Measurements from ENCODE around the gene HOXB6.

Gene HOXB6

GRCh38 chr17:48615047-48615962 is 10.5 kb upstream of the HOXB6 start, which contains the start of gene HOXB8:
Gene HOXB8 (minus strand): TSS chr17:48615292. CDS start chr17:48614704, 588 bp downstream.
- Histone ChIP-seq H3K27me3 (ENCODE audit: control insufficient read depth in 5 of 5, insufficient read depth in 4 of 5, low read length in 5 of 5) (peaks cover 25 to 46% (median 36%) of the 10 kb centered on the region in 5 donors), H3K4me3 (ENCODE audit: low read depth in 1 of 5, low read length in 5 of 5) (peak within 1 kb of the TSS in 4 of 5 donors; percentile 39 to 85 (median 63)), H3K9ac (ENCODE audit: low read length in 5 of 5) (peak within 1 kb of the TSS in 4 of 5 donors; percentile 43 to 62 (median 52)), H3K9me3 (ENCODE audit: control insufficient read depth in 5 of 5, low read length in 5 of 5) (no peaks in the 10 kb centered on the region), H3K27ac (ENCODE audit: low read depth, low read length) (peak within 1 kb of the TSS; percentile 77), H3K4me1 (ENCODE audit: control insufficient read depth in 5 of 5, insufficient read depth in 5 of 5, low read length in 5 of 5) (peaks cover 2 to 47% (median 33%) of the 10 kb centered on the region in 5 donors), H3K36me3 (ENCODE audit: control insufficient read depth in 5 of 5, insufficient read depth in 5 of 5, low read length in 5 of 5) (no peaks in the 10 kb centered on the region)

GRCh38 chr17:48613862-48614694 is 9.3 kb upstream of the HOXB6 start:
- Histone ChIP-seq H3K4me1 (ENCODE audit: control insufficient read depth in 5 of 5, insufficient read depth in 5 of 5, low read length in 5 of 5) (peaks cover 2 to 57% (median 42%) of the 10 kb centered on the region in 5 donors), H3K36me3 (ENCODE audit: control insufficient read depth in 5 of 5, insufficient read depth in 5 of 5, low read length in 5 of 5) (no peaks in the 10 kb centered on the region), H3K27me3 (ENCODE audit: control insufficient read depth in 5 of 5, insufficient read depth in 4 of 5, low read length in 5 of 5) (peaks cover 16 to 34% (median 29%) of the 10 kb centered on the region in 5 donors), H3K27ac (ENCODE audit: low read depth, low read length) (peak overlapping the region; percentile 77), H3K9me3 (ENCODE audit: control insufficient read depth in 5 of 5, low read length in 5 of 5) (no peaks in the 10 kb centered on the region), H3K4me3 (ENCODE audit: low read depth in 1 of 5, low read length in 5 of 5) (peak overlapping the region; percentile 22 to 85 (median 63)), H3K9ac (ENCODE audit: low read length in 5 of 5) (peak overlapping the region in 4 of 5 donors; percentile 43 to 62 (median 52))

GRCh38 chr17:48612854-48613691 is 8.3 kb upstream of the HOXB6 start:
- H3K4me1 ChIP-seq (ENCODE audit: control insufficient read depth in 5 of 5, insufficient read depth in 5 of 5, low read length in 5 of 5): peaks cover 0 to 56% (median 41%) of the 10 kb centered on the region in 5 donors
- H3K9me3 ChIP-seq (ENCODE audit: control insufficient read depth in 5 of 5, low read length in 5 of 5): no peaks in the 10 kb centered on the region
- H3K9ac ChIP-seq (ENCODE audit: low read length in 5 of 5): peak overlapping the region; percentile 57 to 85 (median 73)
- H3K27me3 ChIP-seq (ENCODE audit: control insufficient read depth in 5 of 5, insufficient read depth in 4 of 5, low read length in 5 of 5): peaks cover 14 to 28% (median 25%) of the 10 kb centered on the region in 5 donors
- no peaks in the 10 kb centered on the region for H3K36me3 ChIP-seq (ENCODE audit: control insufficient read depth in 5 of 5, insufficient read depth in 5 of 5, low read length in 5 of 5)
- H3K27ac ChIP-seq (ENCODE audit: low read depth, low read length): peak overlapping the region; percentile 77
- H3K4me3 ChIP-seq (ENCODE audit: low read depth in 1 of 5, low read length in 5 of 5): peak overlapping the region; percentile 79 to 89 (median 86)

GRCh38 chr17:48612456-48612853 is 7.7 kb upstream of the HOXB6 start:
- peaks cover 8 to 22% (median 19%) of the 10 kb centered on the region in 5 donors for H3K27me3 ChIP-seq (ENCODE audit: control insufficient read depth in 5 of 5, insufficient read depth in 4 of 5, low read length in 5 of 5)
- no peaks in the 10 kb centered on the region for H3K36me3 ChIP-seq (ENCODE audit: control insufficient read depth in 5 of 5, insufficient read depth in 5 of 5, low read length in 5 of 5)
- H3K27ac ChIP-seq (ENCODE audit: low read depth, low read length): peak overlapping the region; percentile 77
- peak overlapping the region; percentile 79 to 89 (median 86) for H3K4me3 ChIP-seq (ENCODE audit: low read depth in 1 of 5, low read length in 5 of 5)
- H3K4me1 ChIP-seq (ENCODE audit: control insufficient read depth in 5 of 5, insufficient read depth in 5 of 5, low read length in 5 of 5): peaks cover 0 to 52% (median 39%) of the 10 kb centered on the region in 5 donors
- H3K9ac ChIP-seq (ENCODE audit: low read length in 5 of 5): peak overlapping the region; percentile 57 to 85 (median 73)
- no peaks in the 10 kb centered on the region for H3K9me3 ChIP-seq (ENCODE audit: control insufficient read depth in 5 of 5, low read length in 5 of 5)

GRCh38 chr17:48611681-48612455 is 7.1 kb upstream of the HOXB6 start:
- Histone ChIP-seq H3K27me3 (ENCODE audit: control insufficient read depth in 5 of 5, insufficient read depth in 4 of 5, low read length in 5 of 5) (peaks cover 2 to 18% (median 16%) of the 10 kb centered on the region in 5 donors), H3K4me3 (ENCODE audit: low read depth in 1 of 5, low read length in 5 of 5) (peak overlapping the region; percentile 79 to 89 (median 86)), H3K36me3 (ENCODE audit: control insufficient read depth in 5 of 5, insufficient read depth in 5 of 5, low read length in 5 of 5) (peaks cover 0 to 4% (median 0%) of the 10 kb centered on the region in 5 donors), H3K9me3 (ENCODE audit: control insufficient read depth in 5 of 5, low read length in 5 of 5) (no peaks in the 10 kb centered on the region), H3K27ac (ENCODE audit: low read depth, low read length) (peak overlapping the region; percentile 77), H3K4me1 (ENCODE audit: control insufficient read depth in 5 of 5, insufficient read depth in 5 of 5, low read length in 5 of 5) (peaks cover 0 to 52% (median 39%) of the 10 kb centered on the region in 5 donors), H3K9ac (ENCODE audit: low read length in 5 of 5) (peak overlapping the region in 4 of 5 donors; percentile 4 to 83 (median 62))

- Histone ChIP-seq H3K4me1 (ENCODE audit: control insufficient read depth in 5 of 5, insufficient read depth in 5 of 5, low read length in 5 of 5) (peaks cover 0 to 52% (median 39%) of the 10 kb centered on the region in 5 donors), H3K4me3 (ENCODE audit: low read depth in 1 of 5, low read length in 5 of 5) (peak overlapping the region; percentile 79 to 89 (median 85)), H3K36me3 (ENCODE audit: control insufficient read depth in 5 of 5, insufficient read depth in 5 of 5, low read length in 5 of 5) (peaks cover 0 to 4% (median 0%) of the 10 kb centered on the region in 5 donors), H3K9me3 (ENCODE audit: control insufficient read depth in 5 of 5, low read length in 5 of 5) (no peaks in the 10 kb centered on the region), H3K27ac (ENCODE audit: low read depth, low read length) (peak overlapping the region; percentile 70), H3K9ac (ENCODE audit: low read length in 5 of 5) (peak overlapping the region; percentile 44 to 83 (median 79)), H3K27me3 (ENCODE audit: control insufficient read depth in 5 of 5, insufficient read depth in 4 of 5, low read length in 5 of 5) (peaks cover 0 to 12% (median 11%) of the 10 kb centered on the region in 5 donors)
Measured at GRCh38 chr17:48611213-48611612, 6.4 kb upstream of the HOXB6 start.

GRCh38 chr17:48610282-48611211 is 5.8 kb upstream of the HOXB6 start, which contains the start of gene HOXB7:
Gene HOXB7 (minus strand): TSS chr17:48611017. CDS start chr17:48610918, 99 bp downstream.
- peaks cover 0 to 53% (median 42%) of the 10 kb centered on the region in 5 donors for H3K4me1 ChIP-seq (ENCODE audit: control insufficient read depth in 5 of 5, insufficient read depth in 5 of 5, low read length in 5 of 5)
- H3K4me3 ChIP-seq (ENCODE audit: low read depth in 1 of 5, low read length in 5 of 5): peak within 1 kb of the TSS; percentile 79 to 89 (median 85)
- peaks cover 0 to 4% (median 0%) of the 10 kb centered on the region in 5 donors for H3K36me3 ChIP-seq (ENCODE audit: control insufficient read depth in 5 of 5, insufficient read depth in 5 of 5, low read length in 5 of 5)
- no peaks in the 10 kb centered on the region for H3K9me3 ChIP-seq (ENCODE audit: control insufficient read depth in 5 of 5, low read length in 5 of 5)
- peaks cover 0 to 7% (median 4%) of the 10 kb centered on the region in 5 donors for H3K27me3 ChIP-seq (ENCODE audit: control insufficient read depth in 5 of 5, insufficient read depth in 4 of 5, low read length in 5 of 5)
- peak within 1 kb of the TSS; percentile 70 for H3K27ac ChIP-seq (ENCODE audit: low read depth, low read length)
- H3K9ac ChIP-seq (ENCODE audit: low read length in 5 of 5): peak within 1 kb of the TSS; percentile 44 to 83 (median 79)

Measured in subcutaneous abdominal adipose tissue (tissue), 5 donors.